Peyer's patch (tissue), 4 donors: ENCODE measurements around the gene USP32. TPM values are rescaled to one million over a fixed set of nuclear protein-coding genes. Genes with fewer than 3 reads are reported as not detected.

Experiments used
- DNase-seq, 3 donors: peaks; one replicate each; pipeline ENCODE4 v3.0.0-alpha.2; 2017 to 2019
- H3K27ac ChIP-seq, 4 donors: fragments of 200-600 bp; sonication (generic); one replicate each; pipeline ENCODE4 v1.5.1; 2016 to 2019
- H3K27me3 ChIP-seq, 2 donors: fragments of 200-600 bp; sonication (generic); one replicate each; pipeline ENCODE4 v1.5.1; 2019
- H3K36me3 ChIP-seq, 3 donors: fragments of 200-600 bp; sonication (generic); one replicate each; pipeline ENCODE4 v1.5.1; 2016 to 2019
- H3K4me1 ChIP-seq, 4 donors: fragments of 200-600 bp; sonication (generic); one replicate each; pipeline ENCODE4 v1.5.1; 2016 to 2019
- H3K4me3 ChIP-seq, 4 donors: fragments of 200-600 bp; sonication (generic); 1 replicate in 3 of 4; 2 replicates in 1 of 4; pipeline ENCODE4 v1.5.1; 2016 to 2019; ENCODE audit warnings: mild to moderate bottlenecking in 1 of 4
- H3K9me3 ChIP-seq, 4 donors: fragments of 200-600 bp; sonication (generic); one replicate each; pipeline ENCODE4 v1.5.1; 2016 to 2019; ENCODE audit warnings: mild to moderate bottlenecking in 1 of 4
- CTCF ChIP-seq, 6 experiments: fragments of 450-650 bp in 4 of 6; fragments of 200-600 bp in 2 of 6; sonication (generic) in 1 of 6; IDR thresholded peaks; one replicate each; pipeline ENCODE4 v1.5.1; 2017 to 2019; ENCODE audit warnings: antibody characterized with exemption in 6 of 6, mild to moderate bottlenecking in 3 of 6, moderate library complexity in 1 of 6
- POLR2A ChIP-seq, 2 donors: fragments of 450-650 bp; IDR thresholded peaks; one replicate each; pipeline ENCODE4 v1.5.1; 2017; ENCODE audit warnings: antibody characterized with exemption in 2 of 2, mild to moderate bottlenecking in 2 of 2, moderate library complexity in 2 of 2
- total RNA-seq, 4 donors: library from RNA; depleted of rRNA; stranded (reverse); fragments of >200 nt; gene quantifications; one replicate each; pipeline ENCODE4 v1.1.0, GENCODE V29; 2016

Gene USP32
- total RNA-seq, 4 donors from 2014 or later: 31.5 to 52.8 (median 48.6) TPM

DNA sequence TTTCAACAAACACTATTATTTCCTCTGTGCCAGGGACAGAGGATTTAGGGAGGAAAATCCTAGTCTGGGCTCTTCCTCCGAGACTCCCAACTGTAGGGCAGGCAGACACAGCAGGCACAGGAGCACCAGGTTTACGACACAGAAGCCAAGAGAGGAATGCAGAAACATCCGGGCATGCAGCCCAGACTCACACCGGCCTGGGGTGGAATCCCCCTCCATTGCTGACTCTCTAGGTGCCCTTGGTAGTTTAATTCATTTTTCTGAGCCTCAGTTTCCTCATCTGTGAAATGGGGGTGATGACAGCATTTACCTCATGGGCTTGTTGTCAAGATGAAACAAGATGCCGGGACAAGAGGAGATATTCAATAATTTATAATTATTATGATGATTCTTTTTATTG is 227.2 kb downstream of the USP32 start:
- no peaks in the 10 kb centered on the region for H3K9me3 ChIP-seq
- peak in 1 of 3 donors; percentile 11 for DNase-seq
- peaks cover 0 to 31% (median 2%) of the 10 kb centered on the region in 4 donors for H3K4me1 ChIP-seq
- no peak overlapping the region for H3K27ac ChIP-seq
- H3K27me3 ChIP-seq: no peaks in the 10 kb centered on the region
- TF ChIP-seq POLR2A (IDR thresholded peaks at IDR 0.05) (no peak), CTCF (IDR thresholded peaks at IDR 0.05) (no peak)
- H3K36me3 ChIP-seq: no peaks in the 10 kb centered on the region
- no peak overlapping the region for H3K4me3 ChIP-seq

DNA sequence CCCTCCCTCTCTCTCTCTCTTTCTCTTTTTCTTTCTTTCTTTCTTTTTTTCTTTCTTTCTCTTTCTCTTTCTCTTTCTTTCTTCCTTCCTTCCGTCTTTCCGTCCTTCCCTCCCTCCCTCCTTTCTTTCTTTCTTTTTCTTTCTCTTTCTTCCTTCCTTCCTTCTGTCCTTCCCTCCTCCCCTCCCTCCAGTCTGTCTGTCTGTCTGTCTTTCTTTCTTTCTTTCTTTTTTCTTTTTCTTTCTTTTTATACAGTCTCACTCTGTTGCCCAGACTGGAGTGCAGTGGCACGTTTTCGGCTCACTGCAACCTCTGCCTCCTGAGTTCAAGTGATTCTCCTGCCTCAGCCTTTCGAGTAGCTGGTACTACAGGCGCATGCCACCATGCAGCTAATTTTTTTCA is 227.8 kb downstream of the USP32 start:
- Histone ChIP-seq H3K9me3 (no peaks in the 10 kb centered on the region), H3K27ac (no peak overlapping the region), H3K27me3 (no peaks in the 10 kb centered on the region), H3K4me1 (peaks cover 0 to 26% (median 0%) of the 10 kb centered on the region in 4 donors), H3K36me3 (no peaks in the 10 kb centered on the region), H3K4me3 (no peak overlapping the region)
- peak in 1 of 3 donors; percentile 5 for DNase-seq
- no peak for TF ChIP-seq POLR2A (IDR thresholded peaks at IDR 0.05)
- no peak for TF ChIP-seq CTCF (IDR thresholded peaks at IDR 0.05)

GRCh38 chr17:60163108-60163784 is 228.7 kb downstream of the USP32 start:
- Histone ChIP-seq H3K27me3 (no peaks in the 10 kb centered on the region), H3K4me1 (peaks cover 0 to 24% (median 0%) of the 10 kb centered on the region in 4 donors), H3K36me3 (no peaks in the 10 kb centered on the region), H3K4me3 (no peak overlapping the region), H3K9me3 (no peaks in the 10 kb centered on the region), H3K27ac (no peak overlapping the region)
- no peak for DNase-seq
- no peak for TF ChIP-seq POLR2A (IDR thresholded peaks at IDR 0.05)
- no peak for TF ChIP-seq CTCF (IDR thresholded peaks at IDR 0.05)

DNA sequence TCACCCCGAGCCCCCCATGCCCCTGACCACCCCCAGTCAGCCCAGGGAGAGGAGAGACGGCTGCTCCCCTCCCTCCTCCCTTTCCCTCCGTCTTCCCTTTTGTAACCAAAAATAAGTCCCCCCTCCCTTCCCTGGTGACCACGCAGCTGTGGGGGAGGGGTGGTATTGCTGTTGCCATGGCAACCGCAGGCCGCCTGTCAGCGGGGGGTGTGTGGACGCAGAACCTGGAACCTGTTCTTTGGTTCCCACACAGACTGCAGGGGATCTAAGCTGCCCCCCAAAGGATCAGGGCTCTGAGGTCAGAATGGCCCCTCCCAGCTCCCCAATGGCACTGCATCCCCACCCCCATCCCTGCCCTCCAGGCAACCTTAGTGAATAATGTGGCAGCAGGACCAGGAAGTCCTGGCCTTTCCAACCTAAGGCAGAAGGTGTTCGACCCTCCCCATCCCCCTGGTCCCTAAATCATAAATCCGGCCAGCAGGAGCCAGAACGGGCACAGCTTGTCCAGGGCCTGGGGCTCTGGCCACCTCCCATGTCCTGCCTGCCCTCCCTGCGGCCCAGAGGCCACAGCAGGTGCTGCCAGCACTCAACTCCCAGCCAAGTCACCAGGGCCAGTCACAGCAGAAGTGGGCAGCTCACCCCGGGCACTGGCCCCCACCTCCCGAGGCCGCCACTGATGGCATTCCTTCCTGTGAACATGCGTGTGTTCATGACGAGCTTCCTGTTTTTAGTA is 230.2 kb downstream of the USP32 start:
- no peak for DNase-seq
- H3K27ac ChIP-seq: no peak overlapping the region
- H3K9me3 ChIP-seq: no peaks in the 10 kb centered on the region
- no peaks in the 10 kb centered on the region for H3K36me3 ChIP-seq
- TF ChIP-seq CTCF (IDR thresholded peaks at IDR 0.05) (no peak), POLR2A (IDR thresholded peaks at IDR 0.05) (no peak)
- no peak overlapping the region for H3K4me3 ChIP-seq
- no peaks in the 10 kb centered on the region for H3K27me3 ChIP-seq
- peaks cover 0 to 24% (median 0%) of the 10 kb centered on the region in 4 donors for H3K4me1 ChIP-seq

- Histone ChIP-seq H3K27ac (no peak overlapping the region), H3K4me3 (no peak overlapping the region), H3K9me3 (no peaks in the 10 kb centered on the region), H3K27me3 (no peaks in the 10 kb centered on the region), H3K36me3 (no peaks in the 10 kb centered on the region), H3K4me1 (peaks cover 0 to 19% (median 0%) of the 10 kb centered on the region in 4 donors)
- TF ChIP-seq CTCF (IDR thresholded peaks at IDR 0.05) (no peak), POLR2A (IDR thresholded peaks at IDR 0.05) (no peak)
- DNase-seq: no peak
Observed at GRCh38 chr17:60160829-60161501, 231.0 kb downstream of the USP32 start.
